ENCODE data around the gene CDH23. TPM values are rescaled to one million over a fixed set of nuclear protein-coding genes. Genes with fewer than 3 reads are reported as not detected.

Gene CDH23
- total RNA-seq, 2 donors from 2014 or later = 8.1 to 9.0 TPM

DNA sequence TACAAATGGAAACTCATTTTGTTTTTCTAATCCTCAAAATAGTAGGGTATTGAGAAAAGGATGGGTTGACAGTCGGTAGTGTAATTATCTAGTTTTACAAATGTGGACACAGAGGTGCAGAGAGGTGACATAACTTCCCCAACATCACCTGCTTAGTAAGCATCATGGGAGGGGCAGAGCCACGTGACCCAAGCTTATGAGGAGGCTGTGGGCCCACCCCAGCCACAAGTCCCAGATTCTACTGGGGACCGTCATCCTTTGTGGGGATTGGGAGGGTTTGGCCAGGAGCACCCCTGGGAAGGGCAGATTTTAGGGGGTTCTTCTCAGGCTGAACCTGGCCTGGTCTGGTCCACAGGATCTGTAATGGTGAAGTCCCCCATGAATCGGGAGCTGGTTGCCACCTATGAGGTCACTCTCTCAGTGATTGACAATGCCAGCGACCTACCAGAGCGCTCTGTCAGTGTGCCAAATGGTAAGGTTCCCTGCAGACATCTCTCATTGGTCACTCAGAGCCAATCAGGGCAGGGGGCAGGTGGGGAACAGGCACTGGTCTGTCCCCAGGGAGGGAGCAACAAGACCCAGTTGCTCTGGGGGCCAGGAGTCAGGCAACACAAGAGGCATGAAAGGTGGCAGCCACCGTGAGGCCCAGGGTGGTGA, 400.2 kb downstream of the CDH23 start:
- H3K9me3 ChIP-seq (ENCODE audit: control insufficient read depth, low read length, poor library complexity, severe bottlenecking) = no peaks in the 10 kb centered on the region
- peaks cover 3% of the 10 kb centered on the region for H3K36me3 Mint-ChIP-seq (ENCODE audit: low read depth)
- no peak overlapping the region for H3K4me3 Mint-ChIP-seq
- no peak for ATAC-seq
- H3K27ac Mint-ChIP-seq = no peak overlapping the region
- no peaks in the 10 kb centered on the region for H3K27me3 Mint-ChIP-seq
- H3K4me1 Mint-ChIP-seq = peaks cover 8% of the 10 kb centered on the region
- no peak for DNase-seq

DNA sequence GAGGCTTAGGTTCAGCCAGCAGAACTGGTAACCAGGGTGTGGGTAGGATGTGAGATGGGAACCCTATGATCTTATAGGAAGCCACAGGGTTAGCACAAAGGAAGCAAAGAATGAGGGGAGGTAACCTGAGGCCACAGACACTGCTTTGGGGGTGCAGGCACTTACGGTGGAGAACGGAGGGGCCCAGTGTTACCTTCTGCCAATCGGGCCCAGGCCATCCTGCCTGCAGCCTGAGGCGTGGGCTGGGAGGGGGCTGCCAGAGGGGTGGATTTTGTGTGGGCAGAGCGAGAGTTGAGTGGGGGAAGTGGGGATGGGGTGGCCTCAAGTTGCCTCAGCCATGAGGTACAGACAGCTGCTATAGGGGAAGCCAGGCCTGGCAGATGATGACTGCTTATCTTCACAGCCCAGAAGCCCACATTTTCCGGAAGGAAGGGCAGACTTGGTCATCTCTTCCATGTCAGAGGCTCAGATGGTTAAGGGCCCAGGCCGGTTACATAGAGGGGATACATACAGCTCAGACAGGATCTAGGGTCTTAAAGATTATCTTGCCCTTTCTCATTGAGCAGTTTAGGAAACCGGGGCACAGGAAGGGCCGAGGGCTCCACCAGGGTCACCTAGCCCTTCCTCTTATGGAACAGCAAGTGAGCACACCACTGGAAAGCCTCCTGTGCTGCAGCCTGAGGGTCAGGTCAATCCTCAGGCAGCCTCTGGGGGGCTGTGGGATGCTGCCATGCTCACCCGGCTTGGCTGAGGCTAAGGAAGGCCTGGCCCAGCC, 401.0 kb downstream of the CDH23 start:
- no peaks in the 10 kb centered on the region for H3K9me3 ChIP-seq (ENCODE audit: control insufficient read depth, low read length, poor library complexity, severe bottlenecking)
- DNase-seq (no peak), ATAC-seq (no peak)
- Mint-ChIP-seq H3K27me3 (no peaks in the 10 kb centered on the region), H3K4me1 (peaks cover 8% of the 10 kb centered on the region), H3K27ac (no peak overlapping the region), H3K4me3 (no peak overlapping the region), H3K36me3 (ENCODE audit: low read depth) (peaks cover 3% of the 10 kb centered on the region)

DNA sequence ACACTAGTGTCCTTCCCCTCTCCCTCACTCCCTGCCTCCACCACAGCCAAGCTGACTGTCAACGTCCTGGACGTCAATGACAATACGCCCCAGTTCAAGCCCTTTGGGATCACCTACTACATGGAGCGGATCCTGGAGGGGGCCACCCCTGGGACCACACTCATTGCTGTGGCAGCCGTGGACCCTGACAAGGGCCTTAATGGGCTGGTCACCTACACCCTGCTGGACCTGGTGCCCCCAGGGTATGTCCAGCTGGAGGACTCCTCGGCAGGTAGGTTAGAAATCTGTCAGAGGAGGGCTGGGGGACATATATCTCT, 401.5 kb downstream of the CDH23 start:
- no peaks in the 10 kb centered on the region for H3K9me3 ChIP-seq (ENCODE audit: control insufficient read depth, low read length, poor library complexity, severe bottlenecking)
- Mint-ChIP-seq H3K36me3 (ENCODE audit: low read depth) (peaks cover 3% of the 10 kb centered on the region), H3K27me3 (no peaks in the 10 kb centered on the region), H3K4me1 (peaks cover 8% of the 10 kb centered on the region), H3K4me3 (no peak overlapping the region), H3K27ac (no peak overlapping the region)
- no peak for DNase-seq
- no peak for ATAC-seq

DNA sequence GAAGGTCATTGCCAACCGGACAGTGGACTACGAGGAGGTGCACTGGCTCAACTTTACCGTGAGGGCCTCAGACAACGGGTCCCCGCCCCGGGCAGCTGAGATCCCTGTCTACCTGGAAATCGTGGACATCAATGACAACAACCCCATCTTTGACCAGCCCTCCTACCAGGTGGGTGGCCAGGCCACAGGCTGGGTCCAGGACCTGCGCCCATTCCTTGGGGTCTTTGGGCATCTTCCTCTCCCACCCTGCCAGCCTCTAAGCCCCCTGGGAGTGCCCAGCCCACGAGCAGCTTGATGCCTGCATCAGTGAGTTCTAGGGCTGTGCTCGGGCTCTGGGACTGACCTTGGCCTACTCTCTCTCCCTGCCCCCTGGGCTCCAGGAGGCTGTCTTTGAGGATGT, 402.4 kb downstream of the CDH23 start:
- ATAC-seq (no peak), DNase-seq (no peak)
- H3K27me3 Mint-ChIP-seq = no peaks in the 10 kb centered on the region
- H3K9me3 ChIP-seq (ENCODE audit: control insufficient read depth, low read length, poor library complexity, severe bottlenecking) = no peaks in the 10 kb centered on the region
- peaks cover 8% of the 10 kb centered on the region for H3K4me1 Mint-ChIP-seq
- H3K4me3 Mint-ChIP-seq = no peak overlapping the region
- H3K27ac Mint-ChIP-seq = no peak overlapping the region
- H3K36me3 Mint-ChIP-seq (ENCODE audit: low read depth) = no peaks in the 10 kb centered on the region

GRCh38 chr10:71799608-71800453, 403.1 kb downstream of the CDH23 start:
- Mint-ChIP-seq H3K27ac (no peak overlapping the region), H3K27me3 (no peaks in the 10 kb centered on the region), H3K4me3 (no peak overlapping the region), H3K36me3 (ENCODE audit: low read depth) (no peaks in the 10 kb centered on the region), H3K4me1 (peaks cover 8% of the 10 kb centered on the region)
- no peak for DNase-seq
- no peaks in the 10 kb centered on the region for H3K9me3 ChIP-seq (ENCODE audit: control insufficient read depth, low read length, poor library complexity, severe bottlenecking)
- no peak for ATAC-seq

DNA sequence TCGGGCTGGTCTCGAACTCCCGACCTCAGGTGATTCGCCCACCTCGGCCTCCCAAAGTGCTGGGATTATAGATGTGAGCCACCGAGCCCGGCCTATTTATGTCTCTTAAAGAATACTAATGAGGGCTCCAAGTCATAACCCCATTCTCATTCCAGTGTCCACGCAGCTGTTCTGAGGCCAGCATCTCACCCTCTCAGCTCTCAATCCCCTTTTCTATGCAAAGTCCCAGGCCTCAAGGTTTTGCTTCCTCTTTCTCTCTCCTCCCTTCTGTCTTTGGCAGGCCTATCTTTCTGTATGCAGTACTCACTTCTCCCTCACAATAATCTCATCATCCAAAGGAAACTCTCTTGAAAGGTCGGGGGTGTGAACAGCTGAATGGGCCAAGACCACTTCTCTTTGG, 404.6 kb downstream of the CDH23 start:
- Mint-ChIP-seq H3K4me3 (no peak overlapping the region), H3K4me1 (peaks cover 8% of the 10 kb centered on the region), H3K27me3 (no peaks in the 10 kb centered on the region), H3K27ac (no peak overlapping the region), H3K36me3 (ENCODE audit: low read depth) (no peaks in the 10 kb centered on the region)
- H3K9me3 ChIP-seq (ENCODE audit: control insufficient read depth, low read length, poor library complexity, severe bottlenecking) = no peaks in the 10 kb centered on the region
- DNase-seq (no peak), ATAC-seq (no peak)

GRCh38 chr10:71802235-71802634, 405.5 kb downstream of the CDH23 start:
- H3K9me3 ChIP-seq (ENCODE audit: control insufficient read depth, low read length, poor library complexity, severe bottlenecking) = no peaks in the 10 kb centered on the region
- Mint-ChIP-seq H3K27me3 (no peaks in the 10 kb centered on the region), H3K4me3 (no peak overlapping the region), H3K36me3 (ENCODE audit: low read depth) (no peaks in the 10 kb centered on the region), H3K27ac (peak overlapping the region; percentile 34), H3K4me1 (peaks cover 3% of the 10 kb centered on the region)
- DNase-seq (no peak), ATAC-seq (no peak)

GRCh38 chr10:71802715-71803488, 406.2 kb downstream of the CDH23 start:
- no peaks in the 10 kb centered on the region for H3K27me3 Mint-ChIP-seq
- H3K27ac Mint-ChIP-seq = no peak overlapping the region
- peaks cover under 1% of the 10 kb centered on the region for H3K4me1 Mint-ChIP-seq
- DNase-seq (no peak), ATAC-seq (no peak)
- no peaks in the 10 kb centered on the region for H3K9me3 ChIP-seq (ENCODE audit: control insufficient read depth, low read length, poor library complexity, severe bottlenecking)
- peaks cover under 1% of the 10 kb centered on the region for H3K36me3 Mint-ChIP-seq (ENCODE audit: low read depth)
- H3K4me3 Mint-ChIP-seq = no peak overlapping the region

- no peak overlapping the region for H3K4me3 Mint-ChIP-seq
- no peaks in the 10 kb centered on the region for H3K27me3 Mint-ChIP-seq
- H3K27ac Mint-ChIP-seq = no peak overlapping the region
- peaks cover 4% of the 10 kb centered on the region for H3K36me3 Mint-ChIP-seq (ENCODE audit: low read depth)
- H3K4me1 Mint-ChIP-seq = peaks cover 7% of the 10 kb centered on the region
- H3K9me3 ChIP-seq (ENCODE audit: control insufficient read depth, low read length, poor library complexity, severe bottlenecking) = no peaks in the 10 kb centered on the region
- ATAC-seq = no peak
- DNase-seq = no peak
Measured at GRCh38 chr10:71804077-71804476, 407.4 kb downstream of the CDH23 start.

DNA sequence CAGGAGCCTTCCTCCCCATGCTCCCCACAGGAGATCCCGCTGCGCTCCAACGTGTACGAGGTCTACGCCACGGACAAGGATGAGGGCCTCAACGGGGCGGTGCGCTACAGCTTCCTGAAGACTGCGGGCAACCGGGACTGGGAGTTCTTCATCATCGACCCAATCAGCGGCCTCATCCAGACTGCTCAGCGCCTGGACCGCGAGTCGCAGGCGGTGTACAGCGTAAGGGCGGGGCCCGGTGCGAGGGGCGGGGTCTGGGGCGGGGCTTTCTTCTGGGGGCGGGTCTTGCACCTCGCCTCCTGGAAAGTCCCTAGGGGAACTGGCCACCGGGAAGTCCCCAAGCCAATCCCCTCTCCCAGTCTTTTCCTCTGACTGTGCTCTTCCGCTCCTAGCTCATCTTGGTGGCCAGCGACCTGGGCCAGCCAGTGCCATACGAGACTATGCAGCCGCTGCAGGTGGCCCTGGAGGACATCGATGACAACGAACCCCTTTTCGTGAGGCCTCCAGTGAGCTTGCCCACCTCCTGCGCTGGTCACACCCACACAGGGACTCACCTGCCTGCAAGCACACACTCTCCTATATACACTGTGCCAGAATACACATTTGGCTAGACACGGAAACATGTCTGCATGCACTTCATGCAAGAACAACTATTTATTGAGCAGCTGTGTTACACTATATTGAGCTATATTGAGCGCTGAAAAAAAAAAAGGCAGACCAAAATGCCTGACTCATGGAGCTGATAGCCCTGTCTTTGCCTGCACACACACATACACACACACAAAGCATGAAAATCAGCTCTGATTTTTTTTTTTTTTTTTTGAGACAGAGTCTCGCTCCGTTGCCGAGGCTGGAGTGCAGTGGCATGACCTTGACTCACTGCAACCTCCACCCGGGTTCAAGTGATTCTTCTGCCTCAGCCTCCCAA, 409.3 kb downstream of the CDH23 start:
- no peaks in the 10 kb centered on the region for H3K27me3 Mint-ChIP-seq
- H3K4me1 Mint-ChIP-seq = peaks cover 7% of the 10 kb centered on the region
- H3K9me3 ChIP-seq (ENCODE audit: control insufficient read depth, low read length, poor library complexity, severe bottlenecking) = no peaks in the 10 kb centered on the region
- ATAC-seq = peak; percentile 57
- no peak for DNase-seq
- H3K4me3 Mint-ChIP-seq = peak overlapping the region; percentile 25
- H3K27ac Mint-ChIP-seq = no peak overlapping the region
- peaks cover 4% of the 10 kb centered on the region for H3K36me3 Mint-ChIP-seq (ENCODE audit: low read depth)

DNA sequence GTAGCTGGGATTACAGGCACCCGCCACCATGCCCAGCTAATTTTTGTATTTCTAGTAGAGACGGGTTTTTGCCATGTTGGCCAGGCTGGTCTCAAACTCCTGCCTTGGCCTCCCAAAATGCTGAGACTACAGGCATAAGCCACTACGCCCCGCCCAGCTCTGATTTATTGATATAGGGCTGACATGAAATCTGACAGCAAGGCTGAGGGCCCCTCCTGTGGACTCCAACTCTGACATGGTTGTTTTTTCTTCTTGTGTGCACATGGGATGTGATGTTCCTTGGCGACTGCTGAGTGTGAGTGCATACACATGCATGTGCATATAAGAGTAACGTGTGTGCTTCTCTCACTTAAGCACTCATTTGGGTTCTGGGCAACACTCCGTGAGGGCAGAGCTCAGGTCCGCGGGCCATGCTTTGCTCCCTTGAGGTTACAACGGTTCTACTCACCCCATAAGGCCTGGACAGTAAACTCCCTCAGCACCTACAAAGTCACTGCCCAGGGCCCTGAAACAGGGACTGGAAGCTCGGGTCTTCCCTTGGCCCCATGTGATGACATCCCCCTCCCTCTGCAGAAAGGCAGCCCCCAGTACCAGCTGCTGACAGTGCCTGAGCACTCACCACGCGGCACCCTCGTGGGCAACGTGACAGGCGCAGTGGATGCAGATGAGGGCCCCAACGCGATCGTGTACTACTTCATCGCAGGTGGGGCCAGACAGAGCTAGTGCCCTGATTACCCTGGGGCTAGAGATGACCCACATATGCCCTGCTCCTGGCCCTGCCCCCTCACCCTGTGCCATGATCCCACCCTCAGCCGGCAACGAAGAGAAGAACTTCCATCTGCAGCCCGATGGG, 410.2 kb downstream of the CDH23 start:
- H3K27ac Mint-ChIP-seq = peak overlapping the region; percentile 16
- peaks cover 4% of the 10 kb centered on the region for H3K36me3 Mint-ChIP-seq (ENCODE audit: low read depth)
- ATAC-seq = no peak
- no peak overlapping the region for H3K4me3 Mint-ChIP-seq
- H3K9me3 ChIP-seq (ENCODE audit: control insufficient read depth, low read length, poor library complexity, severe bottlenecking) = no peaks in the 10 kb centered on the region
- no peaks in the 10 kb centered on the region for H3K27me3 Mint-ChIP-seq
- H3K4me1 Mint-ChIP-seq = peaks cover 7% of the 10 kb centered on the region
- DNase-seq = no peak

Measured in T-helper 17 cell (primary cell).